A549 (cell line): ENCODE measurements around the gene CAMKK2. TPM values are rescaled to one million over a fixed set of nuclear protein-coding genes. Genes with fewer than 3 reads are reported as not detected.

Experiments
- ATAC-seq, 2 experiments: fragments of 200-7000 bp in 1 of 2; fragments of >200 bp in 1 of 2; cut with Nextera tagmentation in 1 of 2; cut with Tn5 transposase in 1 of 2; 3 replicates each; pipeline versions ENCODE4 v1.8.0 to v1.9.1; 2018 to 2020; ENCODE audit warnings: mild to moderate bottlenecking in 1 of 2, moderate library complexity in 1 of 2
- CTCF ChIA-PET: fragments of 300-600 bp; sonication (Branson Sonifier 250); formaldehyde crosslinking; extraction: SDS; loops from one replicate; lab custom pipeline; 2021; ENCODE audit warnings: antibody characterized with exemption, inconsistent platforms; lab: Yijun Ruan, JAX
- POLR2A ChIA-PET: fragments of 350-600 bp; formaldehyde crosslinking; extraction: SDS; loops from one replicate; lab custom pipeline; 2021; ENCODE audit warnings: antibody characterized with exemption, inconsistent platforms; lab: Yijun Ruan, JAX
- DNase-seq, 2 experiments: peaks; one replicate each; pipeline versions ENCODE4 v3.0.0 to v3.0.0-alpha.2; 2011 to 2016; ENCODE audit warnings: low read depth in 1 of 2, low spot score in 1 of 2
- FAIRE-seq: peaks from 2 replicates; lab custom pipeline; 2011; peaks lifted over from hg19 to GRCh38; lab: Jason Lieb, UNC
- H3K27ac ChIP-seq, 2 experiments: fragments of >200 bp; sonication (Bioruptor Twin); formaldehyde crosslinking; 3 replicates each; pipeline ENCODE4 v1.5.1; 2016 to 2017
- H3K4me1 ChIP-seq: fragments of >200 bp; sonication (Bioruptor Twin); formaldehyde crosslinking; 3 replicates; pipeline ENCODE4 v1.6.1; 2016
- H3K4me2 ChIP-seq: fragments of >200 bp; sonication (Bioruptor Twin); formaldehyde crosslinking; 3 replicates; pipeline ENCODE4 v1.6.1; 2016
- H3K4me3 ChIP-seq: fragments of >200 bp; sonication (Bioruptor Twin); formaldehyde crosslinking; 3 replicates; pipeline ENCODE4 v1.5.1; 2016
- H3K9me3 ChIP-seq: fragments of >200 bp; sonication (Bioruptor Twin); formaldehyde crosslinking; 3 replicates; pipeline ENCODE4 v1.6.1; 2016
- CBX8 ChIP-seq: fragments of 200-600 bp; sonication (generic); IDR thresholded peaks from 2 replicates; pipeline ENCODE4 v1.6.1; 2016
- CHD2 ChIP-seq: fragments of 150-350 bp; IDR thresholded peaks from 2 replicates; pipeline ENCODE4 v1.6.1; 2014; ENCODE audit warnings: low read length; ENCODE audit not compliant: partially characterized antibody
- CHD4 ChIP-seq: fragments of 200-600 bp; sonication (generic); IDR thresholded peaks from 2 replicates; pipeline ENCODE4 v1.6.1; 2016; ENCODE audit warnings: antibody characterized with exemption, mild to moderate bottlenecking, borderline replicate concordance
- CTCF ChIP-seq: fragments of >200 bp; sonication (Bioruptor Twin); formaldehyde crosslinking; IDR thresholded peaks from 3 replicates; pipeline ENCODE4 v1.5.1; 2016
- E2F6 ChIP-seq: IDR thresholded peaks from 2 replicates; pipeline ENCODE4 v1.6.1; 2012; ENCODE audit warnings: low read depth, borderline replicate concordance
- EHMT2 ChIP-seq: fragments of 200-600 bp; sonication (generic); IDR thresholded peaks from 2 replicates; pipeline ENCODE4 v1.6.1; 2016; ENCODE audit warnings: antibody characterized with exemption, low read depth, mild to moderate bottlenecking, moderate library complexity
- ELK1 ChIP-seq: fragments of 150-350 bp; IDR thresholded peaks from 2 replicates; pipeline ENCODE4 v1.6.1; 2014; ENCODE audit warnings: low read depth, mild to moderate bottlenecking, low read length
- EP300 ChIP-seq, 2 experiments: fragments of >200 bp; sonication (Bioruptor Twin); formaldehyde crosslinking; IDR thresholded peaks; 2 replicates in 1 of 2; 3 replicates in 1 of 2; pipeline ENCODE4 v1.6.1; 2016 to 2017
- FOSL2 ChIP-seq, 2 experiments: fragments of 450-650 bp in 1 of 2; fragments of >200 bp in 1 of 2; sonication (Bioruptor Twin) in 1 of 2; formaldehyde crosslinking; IDR thresholded peaks; 2 replicates each; pipeline versions ENCODE4 v1.5.0 to v1.6.1; 2016 to 2020; ENCODE audit warnings: mild to moderate bottlenecking in 1 of 2, moderate library complexity in 1 of 2
- GATA3 ChIP-seq: IDR thresholded peaks from 2 replicates; pipeline ENCODE4 v1.6.1; 2012; ENCODE audit warnings: borderline replicate concordance
- HMGXB4 ChIP-seq: fragments of 250-450 bp; sonication (Bioruptor Pico); IDR thresholded peaks from 2 replicates; pipeline ENCODE4 v1.5.0; 2021; ENCODE audit warnings: mild to moderate bottlenecking, moderate library complexity, borderline replicate concordance
- HOXA7 ChIP-seq: fragments of 250-450 bp; sonication (Bioruptor Pico); IDR thresholded peaks from 2 replicates; pipeline ENCODE4 v1.5.0; 2020; ENCODE audit warnings: mild to moderate bottlenecking, moderate library complexity
- HOXB13 ChIP-seq: fragments of 250-450 bp; sonication (Bioruptor Pico); IDR thresholded peaks from 2 replicates; pipeline ENCODE4 v1.5.0; 2020; ENCODE audit warnings: low read depth, mild to moderate bottlenecking, moderate library complexity
- JUNB ChIP-seq: fragments of >200 bp; sonication (Bioruptor Twin); formaldehyde crosslinking; IDR thresholded peaks from 2 replicates; pipeline ENCODE4 v1.6.1; 2016
- KDM1A ChIP-seq: fragments of 200-600 bp; sonication (generic); IDR thresholded peaks from 2 replicates; pipeline ENCODE4 v1.6.1; 2016; ENCODE audit warnings: low read depth, mild to moderate bottlenecking
- KDM5A ChIP-seq: fragments of 200-600 bp; sonication (generic); IDR thresholded peaks from 2 replicates; pipeline ENCODE4 v1.6.1; 2016; ENCODE audit warnings: antibody characterized with exemption, mild to moderate bottlenecking
- NR3C1 ChIP-seq: fragments of >200 bp; sonication (Bioruptor Twin); formaldehyde crosslinking; IDR thresholded peaks from 3 replicates; pipeline ENCODE4 v1.6.1; 2017
- REST ChIP-seq: fragments of 200-600 bp; sonication (generic); IDR thresholded peaks from 2 replicates; pipeline ENCODE4 v1.6.1; 2016; ENCODE audit warnings: antibody characterized with exemption, mild to moderate bottlenecking, moderate library complexity
- SMC3 ChIP-seq: fragments of >200 bp; sonication (Bioruptor Twin); formaldehyde crosslinking; IDR thresholded peaks from 3 replicates; pipeline ENCODE4 v1.6.1; 2018; ENCODE audit warnings: inconsistent platforms
- TP53 ChIP-seq: fragments of 250-450 bp; sonication (Bioruptor Pico); IDR thresholded peaks from 2 replicates; pipeline ENCODE4 v1.5.0; 2021; ENCODE audit warnings: mild to moderate bottlenecking, moderate library complexity
- ZFP36 ChIP-seq: fragments of 450-650 bp; IDR thresholded peaks from 2 replicates; pipeline ENCODE4 v1.6.1; 2014; ENCODE audit warnings: borderline replicate concordance; ENCODE audit not compliant: partially characterized antibody
- ZNF302 ChIP-seq: fragments of 250-450 bp; sonication (Bioruptor Pico); IDR thresholded peaks from 2 replicates; pipeline ENCODE4 v1.9.0; 2021; ENCODE audit warnings: inconsistent platforms, mild to moderate bottlenecking, moderate library complexity
- ZSCAN20 ChIP-seq: fragments of 250-450 bp; sonication (Bioruptor Pico); IDR thresholded peaks from 2 replicates; pipeline ENCODE4 v1.8.0; 2022; ENCODE audit warnings: mild to moderate bottlenecking, moderate library complexity
- WGBS: methylation state at CpG from one replicate; pipeline ENCODE4 v1.1.6; 2017; ENCODE audit errors: missing lambda C conversion rate; 5-methylcytosine and 5-hydroxymethylcytosine counted together
- polyA plus RNA-seq, 4 experiments: library from polyadenylated mRNA; depleted of rRNA in 3 of 4; stranded (reverse); fragments of >200 nt; fragmentation: RNase III in 1 of 4; extraction: RNeasy Plus Mini Kit Qiagen cat#74134 plus additional on column Dnase treatment in 1 of 4; gene quantifications; 2 replicates in 3 of 4; 3 replicates in 1 of 4; pipeline ENCODE4 v1.2.3, GENCODE V29; 2011 to 2017

CAMKK2 gene
- polyA plus RNA-seq, 2 of the 4 experiments (the other 2 are of a cell fraction): 15.3 to 24.8 TPM

GRCh38 chr12:121205491-121205890 is 91.0 kb downstream of the CAMKK2 start (continued):
- no peak for TF ChIP-seq ELK1

GRCh38 chr12:121203482-121203881 is 93.0 kb downstream of the CAMKK2 start:
- Histone ChIP-seq H3K4me2 (no peak overlapping the region), H3K4me3 (no peak overlapping the region), H3K4me1 (no peaks in the 10 kb centered on the region), H3K9me3 (no peaks in the 10 kb centered on the region), H3K27ac (no peak overlapping the region)
- CTCF ChIA-PET: interaction anchor here (0.7 to 1.5 kb wide), 2 partner anchors 12 to 38 kb away, joined by 3 to 4 read pairs; no protein-coding TSS in a partner anchor
- WGBS: 55% methylated on average over 11 of the region's 11 CpGs
- TF ChIP-seq REST: no peak
- no peak for TF ChIP-seq SMC3
- no peak for TF ChIP-seq ZNF302 (CRISPR knock-in tag)
- no peak for TF ChIP-seq CHD4
- no peak for TF ChIP-seq CBX8
- TF ChIP-seq E2F6: no peak
- TF ChIP-seq HMGXB4: no peak
- no peak for TF ChIP-seq ZSCAN20 (CRISPR knock-in tag)
- TF ChIP-seq KDM1A: no peak
- no peak for TF ChIP-seq HOXB13
- TF ChIP-seq CHD2: no peak
- TF ChIP-seq HOXA7 (CRISPR knock-in tag): no peak
- ATAC-seq (no peak; a peak in 1 of 6 replicates), DNase-seq (no peak), FAIRE-seq (no peak)
- POLR2A ChIA-PET: no interaction called here

- no peak for FAIRE-seq
- H3K27ac ChIP-seq: no peak overlapping the region
- DNase-seq: no peak
- POLR2A ChIA-PET: no interaction called here
- ATAC-seq: no peak
- CTCF ChIA-PET: no interaction called here
- no peaks in the 10 kb centered on the region for H3K9me3 ChIP-seq
- 62% methylated on average over 14 of the region's 14 CpGs for WGBS
- H3K4me3 ChIP-seq: no peak overlapping the region
- H3K4me2 ChIP-seq: no peak overlapping the region
- no peaks in the 10 kb centered on the region for H3K4me1 ChIP-seq
- TF ChIP-seq CTCF (no peak), ELK1 (no peak), NR3C1 (no peak), JUNB (no peak), EP300 (IDR thresholded peaks at IDR 0.05) (no peak), GATA3 (no peak), SMC3 (no peak), KDM5A (no peak), TP53 (CRISPR knock-in tag) (no peak), FOSL2 (IDR thresholded peaks at IDR 0.05) (no peak), FOSL2 (CRISPR knock-in tag; IDR thresholded peaks at IDR 0.05) (no peak), EHMT2 (no peak), HOXB13 (no peak), ZFP36 (no peak)
Observed at GRCh38 chr12:121202407-121203355, 93.8 kb downstream of the CAMKK2 start.
